GM10266 (cell line): Measurements from ENCODE around the gene ACTN4.
"Not testable (repeated sequence)": the region's sequence is repeated elsewhere in the genome, so short reads cannot be mapped to it uniquely, and the experiment has no call there.

ENCODE experiments used
- DNase-seq: peaks from one replicate; pipeline ENCODE4 v3.0.0; 2012; ENCODE audit errors: extremely low spot score
- CTCF ChIP-seq: IDR thresholded peaks from 2 replicates; pipeline ENCODE4 v1.5.1; 2012; ENCODE audit warnings: mild to moderate bottlenecking, low read depth; ENCODE audit not compliant: control insufficient read depth, insufficient read depth; ENCODE audit errors: missing control alignments

Gene ACTN4

GRCh38 chr19:38763795-38764220 lies 116.4 kb downstream of the ACTN4 start:
- no peak for TF ChIP-seq CTCF
- DNase-seq, result no peak

- no peak for DNase-seq
- no peak for TF ChIP-seq CTCF
Observed at GRCh38 chr19:38765214-38765613, 117.8 kb downstream of the ACTN4 start.

GRCh38 chr19:38766276-38767047 lies 119.0 kb downstream of the ACTN4 start:
- DNase-seq, result no peak
- TF ChIP-seq CTCF, result no peak

- peak; percentile 81 for TF ChIP-seq CTCF
- DNase-seq, result peak; percentile 88
Observed at GRCh38 chr19:38769635-38770211, 122.3 kb downstream of the ACTN4 start.

- DNase-seq, result not testable (repeated sequence)
Observed at GRCh38 chr19:38770228-38770948, 122.9 kb downstream of the ACTN4 start.

- DNase-seq, result not testable (repeated sequence)
Observed at GRCh38 chr19:38770949-38771275, 123.5 kb downstream of the ACTN4 start.

- DNase-seq, result not testable (repeated sequence)
Observed at GRCh38 chr19:38771569-38771968, 124.1 kb downstream of the ACTN4 start.

GRCh38 chr19:38773469-38774177 lies 126.2 kb downstream of the ACTN4 start, which contains the start of gene LGALS7:
LGALS7 (minus strand) TSS chr19:38773517; CDS start chr19:38773492, 25 bp downstream.
- no peak for TF ChIP-seq CTCF
- no peak for DNase-seq
